ENCODE data around the gene BMP5.
A peak's percentile ranks its signal among the peaks of the same experiment; 100 is the strongest.

The BMP5 gene

GRCh38 chr6:55870181-55870813 is 5.1 kb downstream of the BMP5 start:
- no peak for DNase-seq

GRCh38 chr6:55869674-55870073 is 5.7 kb downstream of the BMP5 start:
- no peak for DNase-seq

- DNase-seq: peak; percentile 34
Measured at GRCh38 chr6:55868771-55869479, 6.5 kb downstream of the BMP5 start.

- no peak for DNase-seq
Measured at GRCh38 chr6:55868176-55868575, 7.2 kb downstream of the BMP5 start.

- DNase-seq: no peak
Measured at GRCh38 chr6:55866128-55866527, 9.3 kb downstream of the BMP5 start.

GRCh38 chr6:55853008-55854001 is 22.1 kb downstream of the BMP5 start:
- no peak for DNase-seq

GRCh38 chr6:55841341-55841740 is 34.0 kb downstream of the BMP5 start:
- DNase-seq: no peak

GRCh38 chr6:55839080-55839479 is 36.3 kb downstream of the BMP5 start:
- no peak for DNase-seq

- DNase-seq: no peak
Measured at GRCh38 chr6:55836945-55837344, 38.4 kb downstream of the BMP5 start.

GRCh38 chr6:55836481-55836880 is 38.9 kb downstream of the BMP5 start:
- DNase-seq: no peak

GRCh38 chr6:55835220-55835619 is 40.2 kb downstream of the BMP5 start:
- no peak for DNase-seq

- no peak for DNase-seq
Measured at GRCh38 chr6:55833284-55833683, 42.1 kb downstream of the BMP5 start.

- no peak for DNase-seq
Measured at GRCh38 chr6:55827818-55828522, 47.4 kb downstream of the BMP5 start.

GRCh38 chr6:55826941-55827340 is 48.4 kb downstream of the BMP5 start:
- no peak for DNase-seq

GRCh38 chr6:55825402-55826051 is 49.9 kb downstream of the BMP5 start:
- no peak for DNase-seq

GRCh38 chr6:55822815-55823214 is 52.6 kb downstream of the BMP5 start:
- no peak for DNase-seq

- no peak for DNase-seq
Measured at GRCh38 chr6:55822005-55822404, 53.4 kb downstream of the BMP5 start.

GRCh38 chr6:55820696-55821095 is 54.7 kb downstream of the BMP5 start:
- no peak for DNase-seq

GRCh38 chr6:55819811-55820210 is 55.6 kb downstream of the BMP5 start:
- no peak for DNase-seq

- DNase-seq: no peak
Measured at GRCh38 chr6:55818482-55818881, 56.9 kb downstream of the BMP5 start.

GRCh38 chr6:55812509-55812908 is 62.9 kb downstream of the BMP5 start:
- no peak for DNase-seq

GRCh38 chr6:55811074-55811473 is 64.3 kb downstream of the BMP5 start:
- DNase-seq: no peak
